GM19397 (cell line): ENCODE data around the gene TMBIM4.
"Not testable (repeated sequence)": the region's sequence is repeated elsewhere in the genome, so short reads cannot be mapped to it uniquely, and the experiment has no call there.

Experiments used
- ATAC-seq: cut with Tn5 transposase; IDR thresholded peaks from one replicate; pipeline ENCODE4 v1.9.1; 2021; ENCODE audit warnings: mild to moderate bottlenecking, moderate library complexity; ENCODE audit not compliant: unreplicated experiment

TMBIM4 gene

GRCh38 chr12:66187036-66187435 lies 17.2 kb upstream of the TMBIM4 start:
- ATAC-seq, result no peak

- not testable (repeated sequence) for ATAC-seq
These were observed 15.0 kb upstream of the TMBIM4 start for GRCh38 chr12:66184822-66185221.

GRCh38 chr12:66182956-66183355 lies 13.2 kb upstream of the TMBIM4 start:
- ATAC-seq, result no peak

- ATAC-seq, result no peak
These were observed 6.5 kb upstream of the TMBIM4 start for GRCh38 chr12:66176105-66176900.

GRCh38 chr12:66174391-66175325 lies 4.9 kb upstream of the TMBIM4 start:
- ATAC-seq, result not testable (repeated sequence)

- no peak for ATAC-seq
These were observed 810 bp upstream of the TMBIM4 start for GRCh38 chr12:66170606-66171005.

GRCh38 chr12:66168410-66168809 lies 1.4 kb downstream of the TMBIM4 start:
- no peak for ATAC-seq

GRCh38 chr12:66166561-66166960 lies 3.2 kb downstream of the TMBIM4 start:
- ATAC-seq, result no peak

- ATAC-seq, result no peak
These were observed 4.7 kb downstream of the TMBIM4 start for GRCh38 chr12:66165141-66165540.

GRCh38 chr12:66164349-66164821 lies 5.4 kb downstream of the TMBIM4 start:
- ATAC-seq, result no peak

- no peak for ATAC-seq
These were observed 6.5 kb downstream of the TMBIM4 start for GRCh38 chr12:66163289-66163688.

GRCh38 chr12:66162701-66163100 lies 7.1 kb downstream of the TMBIM4 start:
- no peak for ATAC-seq

- no peak for ATAC-seq
These were observed 9.1 kb downstream of the TMBIM4 start for GRCh38 chr12:66160704-66161103.

GRCh38 chr12:66159123-66159522 lies 10.7 kb downstream of the TMBIM4 start:
- no peak for ATAC-seq

GRCh38 chr12:66156654-66157053 lies 13.1 kb downstream of the TMBIM4 start:
- ATAC-seq, result no peak

GRCh38 chr12:66154776-66155175 lies 15.0 kb downstream of the TMBIM4 start:
- ATAC-seq, result no peak

- no peak for ATAC-seq
These were observed 17.1 kb downstream of the TMBIM4 start for GRCh38 chr12:66152732-66153131.

- ATAC-seq, result no peak
These were observed 19.9 kb downstream of the TMBIM4 start for GRCh38 chr12:66149702-66150398.

GRCh38 chr12:66144791-66145754 lies 24.7 kb downstream of the TMBIM4 start:
- ATAC-seq, result no peak

- ATAC-seq, result no peak
These were observed 25.9 kb downstream of the TMBIM4 start for GRCh38 chr12:66143868-66144267.
